Keratinocyte (primary cell): ENCODE measurements around the gene MEX3C. TPM values are rescaled to one million over a fixed set of nuclear protein-coding genes. Genes with fewer than 3 reads are reported as not detected.

Experiments
- DNase-seq: peaks from one replicate; pipeline ENCODE4 v3.0.0-alpha.2; 2011; ENCODE audit warnings: low read depth, missing footprints, low spot score
- FAIRE-seq: peaks from 2 replicates; lab custom pipeline; 2011; peaks lifted over from hg19 to GRCh38; lab: Jason Lieb, UNC
- H2AFZ ChIP-seq: 2 replicates; pipeline ENCODE4 v1.6.0; 2012; ENCODE audit warnings: low read length, control low read depth, inconsistent platforms; ENCODE audit not compliant: control insufficient read depth
- H3K27ac ChIP-seq: 2 replicates; pipeline ENCODE4 v1.5.1; 2011; ENCODE audit warnings: low read length; ENCODE audit not compliant: control insufficient read depth, insufficient read depth
- H3K27me3 ChIP-seq: 3 replicates; pipeline ENCODE4 v1.6.0; 2011; ENCODE audit warnings: low read length; ENCODE audit not compliant: control insufficient read depth, insufficient read depth; ENCODE audit errors: extremely low read depth
- H3K36me3 ChIP-seq, 2 experiments: 2 replicates in 1 of 2; 3 replicates in 1 of 2; pipeline ENCODE4 v1.5.1; 2011; ENCODE audit warnings: low read length in 2 of 2, mild to moderate bottlenecking in 1 of 2; ENCODE audit not compliant: control insufficient read depth in 2 of 2, insufficient read depth in 2 of 2; ENCODE audit errors: extremely low read depth in 1 of 2
- H3K4me1 ChIP-seq: 3 replicates; pipeline ENCODE4 v1.5.1; 2011; ENCODE audit warnings: low read length; ENCODE audit not compliant: control insufficient read depth, insufficient read depth; ENCODE audit errors: extremely low read depth
- H3K4me2 ChIP-seq: 3 replicates; pipeline ENCODE4 v1.6.0; 2011; ENCODE audit warnings: low read depth, low read length; ENCODE audit not compliant: control insufficient read depth, insufficient read depth; ENCODE audit errors: extremely low read depth
- H3K4me3 ChIP-seq, 3 experiments: fragments of 200-600 bp in 1 of 3; sonication (generic) in 1 of 3; 2 replicates in 2 of 3; 3 replicates in 1 of 3; pipeline ENCODE4 v1.5.1; 2011 to 2016; ENCODE audit warnings: low read length in 3 of 3, mild to moderate bottlenecking in 3 of 3, control low read depth in 2 of 3, inconsistent platforms in 1 of 3, low read depth in 1 of 3, mixed read lengths in 1 of 3, mixed run types in 1 of 3, moderate library complexity in 1 of 3; ENCODE audit not compliant: control insufficient read depth in 2 of 3, insufficient read depth in 2 of 3; ENCODE audit errors: extremely low read depth in 1 of 3
- H3K79me2 ChIP-seq: 2 replicates; pipeline ENCODE4 v1.6.0; 2012; ENCODE audit warnings: low read length; ENCODE audit not compliant: control insufficient read depth, insufficient read depth
- H3K9ac ChIP-seq: 3 replicates; pipeline ENCODE4 v1.6.0; 2011; ENCODE audit warnings: low read length; ENCODE audit not compliant: control insufficient read depth, insufficient read depth; ENCODE audit errors: extremely low read depth
- H3K9me1 ChIP-seq: 3 replicates; pipeline ENCODE4 v1.6.0; 2011; ENCODE audit warnings: low read length; ENCODE audit not compliant: control insufficient read depth, insufficient read depth; ENCODE audit errors: extremely low read depth
- H3K9me3 ChIP-seq: 2 replicates; pipeline ENCODE4 v1.5.1; 2012; ENCODE audit warnings: low read depth, low read length; ENCODE audit not compliant: control insufficient read depth
- H4K20me1 ChIP-seq: 3 replicates; pipeline ENCODE4 v1.6.0; 2011; ENCODE audit warnings: low read length; ENCODE audit not compliant: control insufficient read depth, insufficient read depth; ENCODE audit errors: extremely low read depth
- EZH2 ChIP-seq: IDR thresholded peaks from one replicate; pipeline ENCODE4 v1.6.1; 2012; ENCODE audit warnings: inconsistent platforms, mild to moderate bottlenecking, low read length, moderate library complexity
- dilution Hi-C: fragments of 300-500 bp; cut with MboI; formaldehyde crosslinking; loops from one replicate; pipeline ENCODE4 v1.7.0; 2020; ENCODE audit warnings: low sequenced_read_pairs; ENCODE audit not compliant: extremely low pct_ligation_motif_present
- polyA plus RNA-seq, 5 experiments: library from polyadenylated mRNA; depleted of rRNA in 3 of 5; stranded (reverse) in 3 of 5; stranded (forward) in 1 of 5; unstranded in 1 of 5; fragments of >200 nt; gene quantifications; 1 replicate in 1 of 5; 2 replicates in 3 of 5; 3 replicates in 1 of 5; pipeline versions ENCODE4 v1.2.1 to v1.2.3, GENCODE V29; 2011 to 2012; ENCODE audit warnings: missing spikeins in 2 of 5, low read depth in 1 of 5, low replicate concordance in 1 of 5
- TF ChIP-seq, protein P1 (sequence below), 3 experiments: IDR thresholded peaks in 1 of 3; conservative IDR thresholded peaks in 1 of 3; optimal IDR thresholded peaks in 1 of 3; 2 replicates in 2 of 3; 3 replicates in 1 of 3; pipeline versions ENCODE3 to v1.5.1; 2011; ENCODE audit warnings: low read length in 3 of 3, mild to moderate bottlenecking in 3 of 3, moderate library complexity in 2 of 3, control low read depth in 1 of 3, inconsistent platforms in 1 of 3; ENCODE audit not compliant: insufficient read depth in 2 of 3; ENCODE audit errors: extremely low read depth in 1 of 3

The MEX3C gene
- polyA plus RNA-seq, 1 donor (not counting 4 experiments of a cell fraction or from before 2014, with no cell fraction given): 75.1 TPM

GRCh38 chr18:51127664-51128063 lies 69.8 kb downstream of the MEX3C start:
- dilution Hi-C loops: no loop called here

DNA sequence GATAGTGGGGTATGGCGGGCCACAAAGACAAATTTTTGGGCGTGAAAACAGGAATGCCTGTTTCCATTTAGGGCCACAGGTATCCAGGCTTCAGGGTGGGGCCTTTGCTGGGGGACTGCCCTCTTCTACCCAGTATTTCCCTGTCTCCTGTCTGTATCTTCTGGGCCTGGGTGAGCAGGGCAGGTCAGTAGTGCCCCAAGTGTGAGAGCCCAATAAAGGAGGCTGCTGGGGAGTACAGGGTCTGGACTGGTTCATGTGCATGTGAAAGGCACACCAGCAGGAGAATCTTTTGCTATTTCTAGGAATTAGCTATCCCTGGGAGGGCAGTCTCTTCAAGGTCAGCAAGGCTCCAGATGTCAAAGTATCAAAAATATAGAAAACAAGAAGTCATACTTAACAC lies 71.5 kb downstream of the MEX3C start:
- Histone ChIP-seq H3K9me3 (no peaks in the 10 kb centered on the region), H4K20me1 (no peaks in the 10 kb centered on the region), H3K4me1 (no peaks in the 10 kb centered on the region), H3K9ac (no peak overlapping the region), H3K36me3 (no peaks in the 10 kb centered on the region), H3K4me2 (no peak overlapping the region), H3K27me3 (no peaks in the 10 kb centered on the region), H3K27ac (no peak overlapping the region), H2AFZ (no peak overlapping the region), H3K9me1 (no peaks in the 10 kb centered on the region), H3K79me2 (no peaks in the 10 kb centered on the region), H3K4me3 (no peak overlapping the region)
- TF ChIP-seq EZH2: no peak
- TF ChIP-seq, protein P1, sequence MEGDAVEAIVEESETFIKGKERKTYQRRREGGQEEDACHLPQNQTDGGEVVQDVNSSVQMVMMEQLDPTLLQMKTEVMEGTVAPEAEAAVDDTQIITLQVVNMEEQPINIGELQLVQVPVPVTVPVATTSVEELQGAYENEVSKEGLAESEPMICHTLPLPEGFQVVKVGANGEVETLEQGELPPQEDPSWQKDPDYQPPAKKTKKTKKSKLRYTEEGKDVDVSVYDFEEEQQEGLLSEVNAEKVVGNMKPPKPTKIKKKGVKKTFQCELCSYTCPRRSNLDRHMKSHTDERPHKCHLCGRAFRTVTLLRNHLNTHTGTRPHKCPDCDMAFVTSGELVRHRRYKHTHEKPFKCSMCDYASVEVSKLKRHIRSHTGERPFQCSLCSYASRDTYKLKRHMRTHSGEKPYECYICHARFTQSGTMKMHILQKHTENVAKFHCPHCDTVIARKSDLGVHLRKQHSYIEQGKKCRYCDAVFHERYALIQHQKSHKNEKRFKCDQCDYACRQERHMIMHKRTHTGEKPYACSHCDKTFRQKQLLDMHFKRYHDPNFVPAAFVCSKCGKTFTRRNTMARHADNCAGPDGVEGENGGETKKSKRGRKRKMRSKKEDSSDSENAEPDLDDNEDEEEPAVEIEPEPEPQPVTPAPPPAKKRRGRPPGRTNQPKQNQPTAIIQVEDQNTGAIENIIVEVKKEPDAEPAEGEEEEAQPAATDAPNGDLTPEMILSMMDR (optimal IDR thresholded peaks at IDR 0.05 in 1 of 3, IDR thresholded peaks at IDR 0.05 in 1 of 3, conservative IDR thresholded peaks at IDR 0.05 in 1 of 3; ENCODE audit: extremely low read depth in 1 of 3, insufficient read depth in 2 of 3, low read length in 3 of 3): no peak
- DNase-seq (no peak), FAIRE-seq (no peak)
- dilution Hi-C loops: no loop called here

More at GRCh38 chr18:51127664-51128063, 69.8 kb downstream of the MEX3C start:
- TF ChIP-seq, protein P1 (optimal IDR thresholded peaks at IDR 0.05 in 1 of 3, IDR thresholded peaks at IDR 0.05 in 1 of 3, conservative IDR thresholded peaks at IDR 0.05 in 1 of 3; ENCODE audit: extremely low read depth in 1 of 3, insufficient read depth in 2 of 3, low read length in 3 of 3): no peak
- no peak for TF ChIP-seq EZH2
- Histone ChIP-seq H3K4me1 (no peaks in the 10 kb centered on the region), H3K36me3 (no peaks in the 10 kb centered on the region), H3K4me2 (no peak overlapping the region), H3K9ac (no peak overlapping the region), H2AFZ (no peak overlapping the region), H3K4me3 (no peak overlapping the region), H3K9me3 (no peaks in the 10 kb centered on the region), H3K27ac (no peak overlapping the region), H3K79me2 (no peaks in the 10 kb centered on the region), H3K27me3 (no peaks in the 10 kb centered on the region), H4K20me1 (no peaks in the 10 kb centered on the region), H3K9me1 (no peaks in the 10 kb centered on the region)
- DNase-seq (no peak), FAIRE-seq (no peak)

Other genes starting within 250 kb of the MEX3C start
- 5.9 to 8.3 TPM (median 6.1 TPM) in 3 replicates for gene ELAC1, start 229.6 kb downstream of the MEX3C start, polyA plus RNA-seq
- gene SMAD4, start 167.5 kb downstream of the MEX3C start, polyA plus RNA-seq: 48.1 to 73.6 TPM (median 68.2 TPM) in 3 replicates